A673 (cell line): ENCODE data around the gene LPIN3. TPM values are rescaled to one million over a fixed set of nuclear protein-coding genes. Genes with fewer than 3 reads are reported as not detected.

Experiments
- BruUV-seq: library from RNA; stranded (reverse); fragments of 400-500 nt; replicated peaks from 2 replicates; lab custom pipeline; 2021; lab: Mats Ljungman, UMichigan
- CTCF ChIA-PET: fragments of 300-600 bp; sonication (Branson Sonifier 250); formaldehyde crosslinking; loops from one replicate; lab custom pipeline; 2022; ENCODE audit warnings: antibody characterized with exemption; lab: Charles Lee
- POLR2A ChIA-PET: fragments of 300-600 bp; sonication (Branson Sonifier 250); formaldehyde crosslinking; loops from one replicate; lab custom pipeline; 2022; ENCODE audit warnings: antibody characterized with exemption; ENCODE audit not compliant: low non-redundant PET; lab: Charles Lee
- DNase-seq: peaks from one replicate; pipeline ENCODE4 v3.0.0-alpha.2; 2015; ENCODE audit warnings: low spot score
- H3K27ac ChIP-seq: fragments of 200-600 bp; sonication (generic); 2 replicates; pipeline ENCODE4 v1.5.1; 2016; ENCODE audit warnings: mixed run types, low read depth, mild to moderate bottlenecking, mixed read lengths, antibody characterized with exemption, low read length; ENCODE audit not compliant: poor library complexity, severe bottlenecking
- H3K27me3 ChIP-seq: fragments of 200-600 bp; sonication (generic); replicated peaks from 2 replicates; pipeline ENCODE4 v1.6.1; 2017; ENCODE audit warnings: mixed run types, low read depth, mild to moderate bottlenecking, mixed read lengths, antibody characterized with exemption, low read length; ENCODE audit not compliant: insufficient read depth, poor library complexity
- H3K36me3 ChIP-seq: fragments of 200-600 bp; sonication (generic); 2 replicates; pipeline ENCODE4 v1.6.1; 2016; ENCODE audit warnings: mixed run types, mild to moderate bottlenecking, mixed read lengths, antibody characterized with exemption, low read length; ENCODE audit not compliant: insufficient read depth, poor library complexity, severe bottlenecking
- H3K4me1 ChIP-seq: fragments of 200-600 bp; sonication (generic); 2 replicates; pipeline ENCODE4 v1.6.1; 2017; ENCODE audit warnings: mixed run types, mild to moderate bottlenecking, mixed read lengths, antibody characterized with exemption, low read length; ENCODE audit not compliant: insufficient read depth, poor library complexity, severe bottlenecking
- H3K4me3 ChIP-seq: fragments of 200-600 bp; sonication (generic); 2 replicates; pipeline ENCODE4 v1.5.1; 2016; ENCODE audit warnings: low read depth, mixed run types, mild to moderate bottlenecking, mixed read lengths, low read length; ENCODE audit not compliant: poor library complexity, severe bottlenecking
- H3K9me3 ChIP-seq: fragments of 200-600 bp; sonication (generic); 2 replicates; pipeline ENCODE4 v1.6.1; 2016; ENCODE audit warnings: mixed run types, low read depth, mild to moderate bottlenecking, mixed read lengths, antibody characterized with exemption, low read length; ENCODE audit not compliant: poor library complexity, severe bottlenecking
- CTCF ChIP-seq: fragments of 300-800, 200-600 bp; sonication (generic); conservative IDR thresholded peaks from 2 replicates; pipeline ENCODE4 v1.5.1; 2017; ENCODE audit warnings: low read depth, mild to moderate bottlenecking, antibody characterized with exemption, low read length, moderate library complexity, mixed read lengths
- EZH2 ChIP-seq: fragments of 200-600 bp; sonication (generic); IDR thresholded peaks from 2 replicates; pipeline ENCODE4 v1.6.1; 2017; ENCODE audit warnings: borderline replicate concordance, low read depth, mild to moderate bottlenecking, mixed read lengths, antibody characterized with exemption, low read length; ENCODE audit not compliant: poor library complexity, severe bottlenecking
- intact Hi-C: fragments of 100-400 bp; cut with micrococcal nuclease; formaldehyde crosslinking; loops from one replicate; pipeline ENCODE4 v1.10.0; 2022; ENCODE audit not compliant: unreplicated experiment
- total RNA-seq: library from RNA; stranded (reverse); gene quantifications from 2 replicates; pipeline ENCODE4 v1.2.3, GENCODE V29; 2021

Gene LPIN3
- total RNA-seq, 1 experiment from 2014 or later, result 1.3 TPM

- Histone ChIP-seq H3K4me3 (no peak overlapping the region), H3K9me3 (no peaks in the 10 kb centered on the region), H3K36me3 (no peaks in the 10 kb centered on the region), H3K27me3 (no peaks in the 10 kb centered on the region), H3K4me1 (no peaks in the 10 kb centered on the region), H3K27ac (no peak overlapping the region)
- intact Hi-C loops, result no loop called here
- DNase-seq, result no peak
- ChIA-PET CTCF (no interaction called here), POLR2A (interaction anchor here (0.6 kb wide), 1 partner anchor 1910 kb away, joined by 11 read pairs; no protein-coding TSS in a partner anchor)
- BruUV-seq, result no TSS peak
- 0 out of 2 replicates have a peak, but pooled peaks have one; percentile 20 for TF ChIP-seq CTCF
- TF ChIP-seq EZH2, result no peak
These were observed 11.5 kb downstream of the LPIN3 start for GRCh38 chr20:41352106-41352505.

DNA sequence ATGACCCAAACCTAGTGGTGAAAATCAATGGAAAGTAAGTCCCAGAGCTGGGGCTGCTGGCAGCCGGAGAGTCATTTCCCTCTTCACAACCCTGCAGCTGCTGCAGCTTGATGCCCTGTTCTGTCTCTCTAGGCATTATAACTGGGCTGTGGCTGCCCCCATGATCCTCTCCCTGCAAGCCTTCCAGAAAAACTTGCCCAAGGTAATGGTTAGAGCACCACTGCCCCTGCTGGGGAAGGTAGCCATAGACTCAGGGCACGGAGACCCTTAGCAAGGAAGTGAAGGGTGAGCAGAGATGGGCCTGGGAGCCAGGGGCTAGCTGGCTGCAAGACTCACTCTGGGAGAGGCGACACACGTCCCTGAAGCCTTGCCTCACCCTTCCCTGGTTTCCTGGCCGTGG, 12.0 kb downstream of the LPIN3 start:
- Histone ChIP-seq H3K4me1 (no peaks in the 10 kb centered on the region), H3K9me3 (no peaks in the 10 kb centered on the region), H3K4me3 (no peak overlapping the region), H3K27me3 (no peaks in the 10 kb centered on the region), H3K27ac (no peak overlapping the region), H3K36me3 (no peaks in the 10 kb centered on the region)
- TF ChIP-seq EZH2 (no peak), CTCF (no peak)
- BruUV-seq, result no TSS peak
- intact Hi-C loops, result no loop called here
- ChIA-PET CTCF (no interaction called here), POLR2A (no interaction called here)
- no peak for DNase-seq

GRCh38 chr20:41353530-41353929, 12.9 kb downstream of the LPIN3 start:
- intact Hi-C loops, result no loop called here
- ChIA-PET POLR2A (no interaction called here), CTCF (no interaction called here)
- no peak for TF ChIP-seq EZH2
- no peak for TF ChIP-seq CTCF
- DNase-seq, result no peak
- Histone ChIP-seq H3K36me3 (no peaks in the 10 kb centered on the region), H3K9me3 (no peaks in the 10 kb centered on the region), H3K4me1 (no peaks in the 10 kb centered on the region), H3K4me3 (no peak overlapping the region), H3K27ac (no peak overlapping the region), H3K27me3 (no peaks in the 10 kb centered on the region)
- no TSS peak for BruUV-seq
